ENCODE results near the gene AMHR2.
"Not testable (repeated sequence)": the region's sequence is repeated elsewhere in the genome, so short reads cannot be mapped to it uniquely, and the experiment has no call there.

Gene AMHR2

GRCh38 chr12:53415752-53416389 is 7.8 kb upstream of the AMHR2 start:
- not testable (repeated sequence) for DNase-seq

- DNase-seq, result not testable (repeated sequence)
Observed at GRCh38 chr12:53417291-53417816, 6.3 kb upstream of the AMHR2 start.

GRCh38 chr12:53418221-53418620 is 5.4 kb upstream of the AMHR2 start:
- DNase-seq, result no peak

GRCh38 chr12:53419756-53420155 is 3.9 kb upstream of the AMHR2 start:
- DNase-seq, result no peak

GRCh38 chr12:53422247-53422646 is 1.4 kb upstream of the AMHR2 start:
- not testable (repeated sequence) for DNase-seq

- no peak for DNase-seq
Observed at GRCh38 chr12:53424626-53425514, 1.2 kb downstream of the AMHR2 start.

- DNase-seq, result no peak
Observed at GRCh38 chr12:53425515-53426150, 2.0 kb downstream of the AMHR2 start.

- DNase-seq, result no peak
Observed at GRCh38 chr12:53427905-53428594, 4.4 kb downstream of the AMHR2 start.

GRCh38 chr12:53428741-53429140 is 5.1 kb downstream of the AMHR2 start:
- DNase-seq, result no peak

GRCh38 chr12:53430116-53430515 is 6.5 kb downstream of the AMHR2 start:
- DNase-seq, result no peak

- DNase-seq, result no peak
Observed at GRCh38 chr12:53431187-53431586, 7.5 kb downstream of the AMHR2 start.

- not testable (repeated sequence) for DNase-seq
Observed at GRCh38 chr12:53435326-53435725, 11.7 kb downstream of the AMHR2 start.

GRCh38 chr12:53439582-53439981 is 15.9 kb downstream of the AMHR2 start:
- not testable (repeated sequence) for DNase-seq

GRCh38 chr12:53441040-53441833 is 17.6 kb downstream of the AMHR2 start, which contains the start of gene PRR13:
TSS of gene PRR13 (plus strand) at chr12:53441734. CDS start at chr12:53442715, 981 bp downstream.
- DNase-seq, result peak; percentile 96 to 97

GRCh38 chr12:53443955-53444354 is 20.3 kb downstream of the AMHR2 start:
- no peak for DNase-seq

GRCh38 chr12:53444593-53445325 is 21.1 kb downstream of the AMHR2 start:
- DNase-seq, result not testable (repeated sequence)

- DNase-seq, result no peak
Observed at GRCh38 chr12:53450936-53451335, 27.3 kb downstream of the AMHR2 start.

GRCh38 chr12:53451661-53452158 is 28.1 kb downstream of the AMHR2 start, which contains the start of gene PCBP2:
TSS of gene PCBP2 (plus strand) at chr12:53452102. CDS start at chr12:53454801, 2,699 bp downstream.
- peak; percentile 97 to 99 for DNase-seq

GRCh38 chr12:53452159-53453077 is 28.8 kb downstream of the AMHR2 start:
- peak; percentile 67 to 75 for DNase-seq

All from NCI-H1930 (cell line).